B cell (primary cell): ENCODE results near the gene ARHGAP27. TPM values are rescaled to one million over a fixed set of nuclear protein-coding genes. Genes with fewer than 3 reads are reported as not detected.

Experiments
- ATAC-seq: fragments of 200-7000 bp; cut with Tn5 transposase; one replicate; pipeline ENCODE4 v1.10.0; 2021; ENCODE audit warnings: low read depth, mild to moderate bottlenecking, moderate number of reproducible peaks, moderate library complexity
- CTCF ChIA-PET: fragments of 350-600 bp; sonication (Branson Sonifier 250); formaldehyde crosslinking; loops from one replicate; lab custom pipeline; 2021; ENCODE audit warnings: antibody characterized with exemption, inconsistent platforms; lab: Charles Lee
- POLR2A ChIA-PET: fragments of 350-600 bp; sonication (Branson Sonifier 250); formaldehyde crosslinking; loops from one replicate; lab custom pipeline; 2021; ENCODE audit warnings: antibody characterized with exemption; lab: Charles Lee
- DNase-seq: peaks from one replicate; pipeline ENCODE4 v3.0.0; 2013
- H2AFZ ChIP-seq: 2 replicates; pipeline ENCODE4 v1.6.1; 2012; ENCODE audit warnings: mild to moderate bottlenecking, low read depth, low read length; ENCODE audit not compliant: insufficient read depth, poor library complexity, severe bottlenecking
- H3K27ac ChIP-seq, 2 donors: 1 replicate in 1 of 2; 2 replicates in 1 of 2; pipeline ENCODE4 v1.5.1; 2012 to 2013; ENCODE audit warnings: low read length in 2 of 2, mild to moderate bottlenecking in 2 of 2, moderate library complexity in 1 of 2
- H3K27me3 ChIP-seq, 4 experiments: fragments of 200-600 bp in 1 of 4; sonication (generic) in 1 of 4; replicated peaks in 1 of 4; 1 replicate in 2 of 4; 2 replicates in 2 of 4; pipeline versions ENCODE4 v1.6.1 to v1.7.0; 2013 to 2016; ENCODE audit warnings: low read length in 3 of 4, mild to moderate bottlenecking in 2 of 4, mixed read lengths in 1 of 4, moderate library complexity in 1 of 4; ENCODE audit not compliant: insufficient read depth in 4 of 4, control insufficient read depth in 3 of 4; ENCODE audit errors: control extremely low read depth in 1 of 4
- H3K36me3 ChIP-seq, 2 experiments: replicated peaks in 1 of 2; 1 replicate in 1 of 2; 2 replicates in 1 of 2; pipeline versions ENCODE4 v1.6.1 to v1.7.1; 2013; ENCODE audit warnings: low read length in 1 of 2; ENCODE audit not compliant: insufficient read depth in 2 of 2, control insufficient read depth in 1 of 2; ENCODE audit errors: control extremely low read depth in 1 of 2, extremely low read depth in 1 of 2
- H3K4me1 ChIP-seq, 2 donors: fragments of 200-600 bp in 1 of 2; sonication (generic) in 1 of 2; 1 replicate in 1 of 2; 2 replicates in 1 of 2; pipeline versions ENCODE4 v1.5.1 to v1.6.1; 2013 to 2017; ENCODE audit warnings: low read length in 2 of 2; ENCODE audit not compliant: control insufficient read depth in 2 of 2, insufficient read depth in 2 of 2
- H3K4me2 ChIP-seq: replicated peaks from 2 replicates; pipeline ENCODE3; 2012; ENCODE audit warnings: mild to moderate bottlenecking, low read depth, low read length; ENCODE audit not compliant: poor library complexity, severe bottlenecking
- H3K4me3 ChIP-seq, 5 experiments: fragments of 200-600 bp in 1 of 5; sonication (generic) in 1 of 5; 1 replicate in 3 of 5; 2 replicates in 2 of 5; pipeline versions ENCODE4 v1.5.1 to v1.7.0; 2011 to 2016; ENCODE audit warnings: low read length in 4 of 5, mild to moderate bottlenecking in 4 of 5, low read depth in 2 of 5, control low read depth in 1 of 5, moderate library complexity in 1 of 5; ENCODE audit not compliant: insufficient read depth in 1 of 5; ENCODE audit errors: control extremely low read depth in 1 of 5, extremely low read depth in 1 of 5
- H3K79me2 ChIP-seq: fragments of 200-600 bp; sonication (generic); one replicate; pipeline ENCODE4 v1.6.0; 2016; ENCODE audit warnings: low read length; ENCODE audit not compliant: control insufficient read depth, insufficient read depth
- H3K9ac ChIP-seq: fragments of 200-600 bp; sonication (generic); 2 replicates; pipeline ENCODE4 v1.6.1; 2017; ENCODE audit warnings: mild to moderate bottlenecking, low read length, moderate library complexity
- H3K9me3 ChIP-seq, 3 donors: one replicate each; pipeline versions ENCODE4 v1.6.1 to v1.7.1; 2013; ENCODE audit warnings: low read length in 2 of 3; ENCODE audit not compliant: control insufficient read depth in 2 of 3, insufficient read depth in 1 of 3; ENCODE audit errors: control extremely low read depth in 1 of 3
- H4K20me1 ChIP-seq: 2 replicates; pipeline ENCODE4 v1.6.0; 2012; ENCODE audit warnings: mild to moderate bottlenecking, low read length; ENCODE audit not compliant: insufficient read depth, control insufficient read depth, poor library complexity, severe bottlenecking
- H3K27ac Mint-ChIP-seq: one replicate; pipeline ENCODE4 v1.8.0; 2021; ENCODE audit warnings: mixed read lengths
- H3K27me3 Mint-ChIP-seq: one replicate; pipeline ENCODE4 v1.8.0; 2021; ENCODE audit warnings: mixed read lengths
- H3K4me1 Mint-ChIP-seq: one replicate; pipeline ENCODE4 v1.8.0; 2021; ENCODE audit warnings: mixed read lengths
- H3K4me3 Mint-ChIP-seq: one replicate; pipeline ENCODE4 v1.8.0; 2021; ENCODE audit warnings: mixed read lengths
- H3K9me3 Mint-ChIP-seq: one replicate; pipeline ENCODE4 v1.8.0; 2022; ENCODE audit warnings: mixed read lengths; ENCODE audit not compliant: insufficient read depth
- CTCF ChIP-seq: fragments of 200-600 bp; IDR thresholded peaks from one replicate; pipeline ENCODE4 v1.8.0; 2022; ENCODE audit warnings: antibody characterized with exemption, mild to moderate bottlenecking
- EZH2 ChIP-seq: IDR thresholded peaks from 2 replicates; pipeline ENCODE4 v1.6.1; 2012; ENCODE audit warnings: borderline replicate concordance, low read depth, mild to moderate bottlenecking, moderate library complexity, low read length; ENCODE audit not compliant: insufficient read depth, poor library complexity, severe bottlenecking
- WGBS: methylation state at CpG from one replicate; pipeline ENCODE4 v1.1.5; 2013; ENCODE audit warnings: missing lambda C conversion rate; ENCODE audit not compliant: insufficient coverage; 5-methylcytosine and 5-hydroxymethylcytosine counted together
- intact Hi-C: fragments of 100-400 bp; cut with micrococcal nuclease; formaldehyde crosslinking; loops from one replicate; pipeline ENCODE4 v1.10.0; 2022
- polyA plus RNA-seq: library from polyadenylated mRNA; depleted of rRNA; stranded (reverse); fragments of >200 nt; gene quantifications from 2 replicates; pipeline ENCODE4 v1.2.3, GENCODE V29; 2012
- total RNA-seq, 2 donors: library from RNA; stranded (reverse); fragments of 120-200 nt in 1 of 2; gene quantifications; 1 replicate in 1 of 2; 2 replicates in 1 of 2; pipeline versions ENCODE4 v1.2.3 to v1.2.4, GENCODE V29; 2013 to 2022

ARHGAP27 gene
- total and polyA plus RNA-seq, 2 donors (not counting 1 experiment from before 2014, with no cell fraction given) = 159 to 227 TPM

- Histone ChIP-seq H3K4me3 (no peak overlapping the region), H3K27me3 (peaks cover 0 to 27% (median 8%) of the 10 kb centered on the region in 4 experiments), H2AFZ (no peak overlapping the region), H3K4me2 (no peak overlapping the region), H3K4me1 (peaks cover 6 to 22% of the 10 kb centered on the region in 2 donors), H3K79me2 (no peaks in the 10 kb centered on the region), H3K9me3 (no peaks in the 10 kb centered on the region), H3K9ac (no peak overlapping the region), H3K27ac (no peak overlapping the region), H4K20me1 (no peaks in the 10 kb centered on the region), H3K36me3 (no peaks in the 10 kb centered on the region)
- WGBS = 83% methylated on average over 4 of the region's 8 CpGs
- POLR2A ChIA-PET = interaction anchor here (1.3 kb wide), 1 partner anchor 54 kb away, joined by 3 read pairs; the partner anchor contains the start of gene MAP3K14
- peaks cover 19% of the 10 kb centered on the region for H3K4me1 Mint-ChIP-seq
- peaks cover 27% of the 10 kb centered on the region for H3K27me3 Mint-ChIP-seq
- CTCF ChIA-PET = interaction anchor here (1.5 to 4.2 kb wide), 4 partner anchors 9 to 94 kb away, joined by 5 to 29 read pairs (median 7); partner anchors contain the start of gene MAP3K14
- no peak overlapping the region for H3K27ac Mint-ChIP-seq
- H3K9me3 Mint-ChIP-seq = no peaks in the 10 kb centered on the region
- H3K4me3 Mint-ChIP-seq = peak overlapping the region; percentile 3
- intact Hi-C loops = no loop called here
- ATAC-seq (no peak), DNase-seq (no peak)
- TF ChIP-seq CTCF (no peak), EZH2 (no peak)
Observed at GRCh38 chr17:45370949-45371413, 61.7 kb downstream of the ARHGAP27 start.

- H3K27me3 Mint-ChIP-seq = peaks cover 36% of the 10 kb centered on the region
- H3K4me3 Mint-ChIP-seq = no peak overlapping the region
- no peaks in the 10 kb centered on the region for H3K36me3 ChIP-seq
- H3K4me3 ChIP-seq = no peak overlapping the region
- H3K27me3 ChIP-seq = peaks cover 0 to 29% (median 8%) of the 10 kb centered on the region in 4 experiments
- no peaks in the 10 kb centered on the region for H3K79me2 ChIP-seq
- H3K4me1 Mint-ChIP-seq = peaks cover 19% of the 10 kb centered on the region
- no peaks in the 10 kb centered on the region for H4K20me1 ChIP-seq
- POLR2A ChIA-PET = interaction anchor here (0.6 kb wide), 3 partner anchors 15 to 166 kb away, joined by 4 to 9 read pairs (median 6); no protein-coding TSS in a partner anchor
- intact Hi-C loops = no loop called here
- no peak overlapping the region for H3K9ac ChIP-seq
- no peak overlapping the region for H3K27ac Mint-ChIP-seq
- TF ChIP-seq CTCF (no peak), EZH2 (no peak)
- no peak overlapping the region for H3K4me2 ChIP-seq
- CTCF ChIA-PET = interaction anchor here (0.8 to 4.2 kb wide), 7 partner anchors 8 to 153 kb away, joined by 3 to 29 read pairs (median 4); no protein-coding TSS in a partner anchor
- DNase-seq (no peak), ATAC-seq (no peak)
- no CpG with 5 or more reads among the region's 1 CpG for WGBS
- peaks cover 6 to 22% of the 10 kb centered on the region in 2 donors for H3K4me1 ChIP-seq
- no peaks in the 10 kb centered on the region for H3K9me3 Mint-ChIP-seq
- no peak overlapping the region for H2AFZ ChIP-seq
- H3K27ac ChIP-seq = no peak overlapping the region
- H3K9me3 ChIP-seq = no peaks in the 10 kb centered on the region
Observed at GRCh38 chr17:45369421-45369820, 63.2 kb downstream of the ARHGAP27 start.
